ENCODE results near the gene PCDHGB3.
A peak's percentile ranks its signal among the peaks of the same experiment; 100 is the strongest.
"Not testable (repeated sequence)": the region's sequence is repeated elsewhere in the genome, so short reads cannot be mapped to it uniquely, and the experiment has no call there.

The PCDHGB3 gene

GRCh38 chr5:141392429-141393198 is 22.6 kb downstream of the PCDHGB3 start, which contains the start of gene PCDHGA8:
TSS of gene PCDHGA8 (plus strand) at chr5:141392633. CDS start at chr5:141392814, 181 bp downstream.
- no peak for DNase-seq (ENCODE audit: low read depth in 2 of 2)

GRCh38 chr5:141393267-141393666 is 23.2 kb downstream of the PCDHGB3 start:
- no peak for DNase-seq (ENCODE audit: low read depth in 2 of 2)

GRCh38 chr5:141394401-141395187 is 24.6 kb downstream of the PCDHGB3 start:
- DNase-seq (ENCODE audit: low read depth in 2 of 2), result not testable (repeated sequence)

DNA sequence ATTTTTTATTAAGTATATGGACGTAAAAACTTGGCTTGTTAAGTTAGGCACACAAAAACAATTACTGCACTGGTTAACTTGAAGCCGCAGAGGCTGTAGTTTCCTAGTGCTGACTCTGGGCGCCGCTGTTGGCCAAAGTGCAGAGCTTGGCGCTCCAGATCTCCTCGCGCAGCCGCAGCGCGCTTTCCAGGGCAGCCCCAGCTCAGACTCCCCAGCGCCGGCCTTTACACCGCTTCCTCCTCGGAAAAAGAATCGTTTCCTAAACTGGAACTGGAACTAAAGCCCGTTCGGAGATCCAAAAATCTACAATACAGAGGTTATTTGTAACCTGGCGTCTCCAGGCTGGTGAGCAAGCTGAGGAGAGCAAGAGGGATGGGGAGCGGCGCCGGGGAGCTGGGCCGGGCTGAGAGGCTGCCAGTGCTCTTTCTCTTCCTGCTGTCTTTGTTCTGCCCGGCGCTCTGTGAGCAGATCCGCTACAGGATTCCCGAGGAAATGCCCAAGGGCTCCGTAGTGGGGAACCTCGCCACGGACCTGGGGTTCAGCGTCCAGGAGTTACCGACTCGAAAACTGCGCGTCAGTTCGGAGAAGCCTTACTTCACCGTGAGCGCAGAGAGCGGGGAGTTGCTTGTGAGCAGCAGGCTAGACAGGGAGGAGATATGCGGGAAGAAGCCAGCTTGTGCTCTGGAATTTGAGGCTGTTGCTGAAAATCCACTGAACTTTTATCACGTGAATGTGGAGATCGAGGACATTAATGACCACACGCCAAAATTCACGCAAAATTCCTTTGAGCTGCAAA is 27.9 kb downstream of the PCDHGB3 start, which contains the start of gene PCDHGB5:
TSS of gene PCDHGB5 (plus strand) at position 192 of the 796 bp plus-strand sequence. CDS start at position 373, 181 bp downstream.
- not testable (repeated sequence) for DNase-seq (ENCODE audit: low read depth in 2 of 2)

DNA sequence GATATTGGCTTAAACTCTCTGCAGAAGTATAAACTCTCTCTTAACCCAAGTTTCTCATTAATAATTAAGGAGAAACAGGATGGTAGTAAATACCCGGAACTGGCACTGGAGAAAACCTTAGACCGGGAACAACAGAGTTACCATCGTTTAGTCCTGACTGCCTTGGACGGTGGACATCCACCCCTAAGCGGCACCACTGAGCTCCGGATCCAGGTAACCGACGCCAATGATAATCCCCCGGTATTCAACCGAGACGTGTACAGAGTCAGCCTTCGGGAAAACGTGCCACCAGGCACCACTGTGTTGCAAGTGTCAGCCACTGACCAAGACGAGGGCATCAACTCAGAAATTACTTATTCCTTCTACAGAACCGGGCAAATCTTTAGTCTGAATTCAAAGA is 28.6 kb downstream of the PCDHGB3 start:
- DNase-seq (ENCODE audit: low read depth in 2 of 2), result no peak

GRCh38 chr5:141399555-141400258 is 29.7 kb downstream of the PCDHGB3 start:
- no peak for DNase-seq (ENCODE audit: low read depth in 2 of 2)

DNA sequence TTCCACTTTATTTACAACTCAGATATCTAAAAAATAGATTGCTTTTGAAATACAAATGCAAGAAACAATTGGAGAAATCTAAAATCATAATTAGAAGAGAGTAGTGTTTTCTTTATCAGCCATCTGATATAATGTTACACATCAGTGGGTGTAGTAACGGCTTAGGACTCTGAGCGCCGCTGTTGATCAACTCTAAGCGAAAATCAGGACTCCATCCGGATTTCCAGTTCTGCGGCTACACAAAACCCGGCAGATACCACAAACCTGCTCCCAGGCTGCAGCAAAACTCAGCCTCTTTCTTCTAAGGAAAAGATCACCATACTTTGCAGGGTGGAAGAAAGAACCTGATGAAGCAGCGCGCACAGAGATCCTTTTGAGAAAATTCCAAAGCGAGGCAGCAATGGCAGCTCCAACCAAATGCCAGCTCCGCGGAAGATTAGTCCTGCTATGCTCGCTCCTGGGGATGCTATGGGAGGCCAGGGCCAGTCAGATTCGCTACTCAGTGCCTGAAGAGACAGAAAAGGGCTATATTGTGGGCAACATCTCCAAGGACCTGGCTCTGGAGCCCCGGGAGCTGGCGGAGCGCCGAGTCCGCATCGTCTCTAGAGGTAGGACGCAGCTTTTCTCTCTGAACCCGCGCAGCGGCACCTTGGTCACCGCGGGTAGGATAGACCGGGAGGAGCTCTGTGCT is 32.7 kb downstream of the PCDHGB3 start, which contains the start of gene PCDHGA9:
TSS of gene PCDHGA9 (plus strand) at position 226 of the 691 bp plus-strand sequence. CDS start at position 401, 175 bp downstream.
- no peak for DNase-seq (ENCODE audit: low read depth in 2 of 2)

DNA sequence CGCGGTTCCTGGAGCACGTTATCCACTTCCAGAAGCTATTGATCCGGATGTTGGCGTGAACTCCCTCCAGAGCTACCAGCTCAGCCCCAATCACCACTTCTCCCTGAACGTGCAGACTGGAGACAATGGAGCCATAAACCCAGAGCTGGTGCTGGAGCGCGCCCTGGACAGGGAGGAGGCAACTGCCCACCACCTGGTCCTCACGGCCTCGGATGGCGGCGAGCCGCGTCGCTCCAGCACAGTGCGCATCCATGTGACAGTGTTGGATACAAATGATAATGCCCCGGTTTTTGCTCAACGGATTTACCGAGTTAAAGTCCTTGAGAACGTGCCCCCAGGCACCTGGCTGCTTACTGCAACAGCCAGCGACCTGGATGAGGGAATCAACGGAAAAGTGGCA is 33.3 kb downstream of the PCDHGB3 start:
- no peak for DNase-seq (ENCODE audit: low read depth in 2 of 2)

DNA sequence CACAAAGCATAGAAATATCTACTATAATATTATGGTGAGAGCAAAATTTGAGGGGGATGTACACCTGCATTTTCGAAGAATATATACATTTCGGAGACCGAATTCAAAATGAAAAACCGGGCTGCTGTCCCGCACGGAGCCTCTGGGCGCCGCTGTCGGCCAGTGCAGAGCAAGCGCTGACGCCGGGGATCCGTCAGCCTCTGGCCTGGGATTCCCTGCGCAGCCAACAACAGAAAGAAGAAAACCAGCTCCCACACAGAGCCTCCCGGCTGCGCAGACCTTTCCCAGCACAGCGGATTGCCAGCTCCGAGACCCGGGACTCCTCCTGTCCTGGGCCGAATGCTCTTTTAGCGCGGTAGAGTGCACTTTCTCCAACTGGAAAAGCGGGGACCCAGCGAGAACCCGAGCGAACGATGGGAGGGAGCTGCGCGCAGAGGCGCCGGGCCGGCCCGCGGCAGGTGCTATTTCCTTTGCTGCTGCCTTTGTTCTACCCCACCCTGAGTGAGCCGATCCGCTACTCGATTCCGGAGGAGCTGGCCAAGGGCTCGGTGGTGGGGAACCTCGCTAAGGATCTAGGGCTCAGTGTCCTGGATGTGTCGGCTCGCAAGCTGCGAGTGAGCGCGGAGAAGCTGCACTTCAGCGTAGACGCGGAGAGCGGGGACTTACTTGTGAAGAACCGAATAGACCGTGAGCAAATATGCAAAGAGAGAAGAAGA is 37.9 kb downstream of the PCDHGB3 start, which contains the start of gene PCDHGB6:
TSS of gene PCDHGB6 (plus strand) at position 232 of the 716 bp plus-strand sequence. CDS start at position 414, 182 bp downstream.
- peak in 1 of 2 donors; percentile 23 for DNase-seq (ENCODE audit: low read depth in 2 of 2)

DNA sequence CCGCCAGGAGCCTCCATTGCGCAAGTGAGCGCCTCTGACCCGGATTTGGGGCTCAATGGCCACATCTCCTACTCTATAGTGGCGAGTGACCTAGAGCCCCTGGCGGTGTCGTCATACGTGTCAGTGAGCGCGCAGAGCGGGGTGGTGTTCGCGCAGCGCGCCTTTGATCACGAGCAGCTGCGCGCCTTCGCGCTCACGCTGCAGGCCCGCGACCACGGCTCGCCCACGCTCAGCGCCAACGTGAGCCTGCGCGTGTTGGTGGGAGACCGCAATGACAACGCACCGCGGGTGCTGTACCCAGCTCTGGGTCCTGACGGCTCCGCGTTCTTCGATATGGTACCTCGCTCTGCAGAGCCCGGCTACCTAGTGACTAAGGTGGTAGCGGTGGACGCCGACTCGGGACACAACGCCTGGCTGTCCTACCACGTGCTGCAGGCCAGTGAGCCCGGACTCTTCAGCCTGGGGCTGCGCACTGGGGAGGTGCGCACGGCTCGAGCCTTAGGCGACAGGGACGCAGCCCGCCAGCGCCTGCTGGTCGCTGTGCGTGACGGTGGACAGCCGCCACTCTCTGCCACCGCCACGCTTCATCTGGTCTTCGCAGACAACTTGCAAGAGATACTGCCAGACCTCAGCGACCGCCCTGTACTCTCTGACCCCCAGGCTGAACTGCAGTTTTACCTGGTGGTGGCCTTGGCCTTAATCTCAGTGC is 39.7 kb downstream of the PCDHGB3 start:
- no peak for DNase-seq (ENCODE audit: low read depth in 2 of 2)

DNA sequence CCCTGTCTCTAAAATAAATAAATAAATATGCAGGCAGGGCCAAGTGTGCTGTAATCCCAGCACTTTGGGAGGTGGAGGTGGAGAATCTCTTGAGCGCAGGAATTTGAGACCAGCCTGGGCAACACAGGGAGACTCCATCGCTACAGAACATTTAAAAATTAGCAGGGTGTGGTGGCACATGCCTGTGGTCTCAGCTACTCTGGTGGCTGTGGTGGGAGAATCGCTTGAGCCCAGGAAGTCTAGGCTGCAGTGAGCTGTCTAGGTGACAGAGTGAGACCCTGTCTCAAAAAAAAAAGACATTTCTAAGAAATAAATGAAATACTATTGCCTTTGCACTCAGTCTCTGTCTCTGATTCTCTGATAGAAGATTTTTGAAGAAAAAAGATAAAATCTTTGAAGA is 41.5 kb downstream of the PCDHGB3 start:
- no peak for DNase-seq (ENCODE audit: low read depth in 2 of 2)

- DNase-seq (ENCODE audit: low read depth in 2 of 2), result no peak
Observed at GRCh38 chr5:141412854-141413539, 43.0 kb downstream of the PCDHGB3 start, which contains the start of gene PCDHGA10. TSS of gene PCDHGA10 (plus strand) at chr5:141412987. CDS start at chr5:141413176, 189 bp downstream.

GRCh38 chr5:141413540-141414069 is 43.6 kb downstream of the PCDHGB3 start:
- DNase-seq (ENCODE audit: low read depth in 2 of 2), result no peak

DNA sequence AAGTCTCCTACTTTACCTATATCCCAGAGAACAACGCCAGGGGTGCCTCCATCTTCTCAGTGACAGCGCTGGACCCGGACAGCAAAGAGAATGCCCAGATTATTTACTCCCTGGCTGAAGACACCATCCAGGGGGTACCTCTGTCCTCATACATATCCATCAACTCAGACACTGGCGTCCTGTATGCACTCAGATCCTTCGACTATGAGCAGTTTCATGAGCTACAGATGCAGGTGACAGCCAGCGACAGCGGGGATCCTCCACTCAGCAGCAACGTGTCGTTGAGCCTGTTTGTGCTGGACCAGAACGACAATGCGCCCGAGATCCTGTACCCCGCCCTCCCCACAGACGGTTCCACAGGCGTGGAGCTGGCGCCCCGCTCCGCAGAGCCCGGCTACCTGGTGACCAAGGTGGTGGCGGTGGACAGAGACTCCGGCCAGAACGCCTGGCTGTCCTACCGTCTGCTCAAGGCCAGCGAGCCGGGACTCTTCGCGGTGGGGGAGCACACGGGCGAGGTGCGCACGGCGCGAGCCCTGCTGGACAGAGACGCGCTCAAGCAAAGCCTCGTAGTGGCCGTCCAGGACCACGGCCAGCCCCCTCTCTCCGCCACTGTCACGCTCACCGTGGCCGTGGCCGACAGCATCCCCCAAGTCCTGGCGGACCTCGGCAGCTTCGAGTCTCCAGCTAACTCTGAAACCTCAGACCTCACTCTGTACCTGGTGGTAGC is 44.7 kb downstream of the PCDHGB3 start:
- not testable (repeated sequence) for DNase-seq (ENCODE audit: low read depth in 2 of 2)

DNA sequence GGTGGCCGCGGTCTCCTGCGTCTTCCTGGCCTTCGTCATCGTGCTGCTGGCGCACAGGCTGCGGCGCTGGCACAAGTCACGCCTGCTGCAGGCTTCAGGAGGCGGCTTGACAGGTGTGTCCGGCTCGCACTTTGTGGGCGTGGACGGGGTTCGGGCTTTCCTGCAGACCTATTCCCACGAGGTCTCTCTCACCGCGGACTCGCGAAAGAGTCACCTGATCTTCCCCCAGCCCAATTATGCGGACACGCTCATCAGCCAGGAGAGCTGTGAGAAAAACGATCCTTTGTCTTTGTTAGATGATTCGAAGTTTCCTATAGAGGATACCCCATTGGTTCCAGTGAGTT is 45.2 kb downstream of the PCDHGB3 start:
- not testable (repeated sequence) for DNase-seq (ENCODE audit: low read depth in 2 of 2)

DNA sequence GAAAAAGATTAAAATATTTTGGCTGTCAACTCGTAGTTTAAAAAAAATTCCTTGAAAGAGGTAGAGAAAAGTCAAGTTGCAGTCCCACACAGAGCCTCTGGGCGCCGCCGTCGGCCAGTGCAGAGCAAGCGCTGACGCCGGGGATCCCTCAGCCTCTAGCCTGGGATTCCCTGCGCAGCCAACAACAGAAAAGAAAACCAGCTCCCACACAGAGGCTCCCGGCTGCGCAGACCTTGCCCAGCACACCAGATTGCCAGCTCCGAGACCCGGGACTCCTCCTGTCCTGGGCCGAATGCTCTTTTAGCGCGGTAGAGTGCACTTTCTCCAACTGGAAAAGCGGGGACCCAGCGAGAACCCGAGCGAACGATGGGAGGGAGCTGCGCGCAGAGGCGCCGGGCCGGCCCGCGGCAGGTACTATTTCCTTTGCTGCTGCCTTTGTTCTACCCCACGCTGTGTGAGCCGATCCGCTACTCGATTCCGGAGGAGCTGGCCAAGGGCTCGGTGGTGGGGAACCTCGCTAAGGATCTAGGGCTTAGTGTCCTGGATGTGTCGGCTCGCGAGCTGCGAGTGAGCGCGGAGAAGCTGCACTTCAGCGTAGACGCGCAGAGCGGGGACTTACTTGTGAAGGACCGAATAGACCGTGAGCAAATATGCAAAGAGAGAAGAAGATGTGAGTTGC is 47.6 kb downstream of the PCDHGB3 start, which contains the start of gene PCDHGB7:
TSS of gene PCDHGB7 (plus strand) at position 184 of the 679 bp plus-strand sequence. CDS start at position 367, 183 bp downstream.
- DNase-seq (ENCODE audit: low read depth in 2 of 2), result peak; percentile 42 to 50

Data from stimulated activated CD8-positive, alpha-beta memory T cell treated with anti-CD3 and anti-CD28 coated beads, Interleukin-15, amount 100 ng/mL, for 48 hours (primary cell).